Fibroblast of mammary gland (primary cell): ENCODE data around the gene AGPAT3.

Source experiments
- DNase-seq: peaks from one replicate; pipeline ENCODE4 v3.0.0-alpha.2; 2010; ENCODE audit warnings: low read depth
- H3K4me3 ChIP-seq: 2 replicates; pipeline ENCODE4 v1.5.1; 2011; ENCODE audit warnings: low read depth, mild to moderate bottlenecking, low read length, moderate library complexity; ENCODE audit not compliant: control insufficient read depth
- TF ChIP-seq, protein P1 (sequence below): conservative IDR thresholded peaks from 2 replicates; pipeline ENCODE4 v1.5.1; 2011; ENCODE audit warnings: low read depth, low read length, inconsistent platforms; ENCODE audit not compliant: control insufficient read depth, insufficient read depth

The AGPAT3 gene

DNA sequence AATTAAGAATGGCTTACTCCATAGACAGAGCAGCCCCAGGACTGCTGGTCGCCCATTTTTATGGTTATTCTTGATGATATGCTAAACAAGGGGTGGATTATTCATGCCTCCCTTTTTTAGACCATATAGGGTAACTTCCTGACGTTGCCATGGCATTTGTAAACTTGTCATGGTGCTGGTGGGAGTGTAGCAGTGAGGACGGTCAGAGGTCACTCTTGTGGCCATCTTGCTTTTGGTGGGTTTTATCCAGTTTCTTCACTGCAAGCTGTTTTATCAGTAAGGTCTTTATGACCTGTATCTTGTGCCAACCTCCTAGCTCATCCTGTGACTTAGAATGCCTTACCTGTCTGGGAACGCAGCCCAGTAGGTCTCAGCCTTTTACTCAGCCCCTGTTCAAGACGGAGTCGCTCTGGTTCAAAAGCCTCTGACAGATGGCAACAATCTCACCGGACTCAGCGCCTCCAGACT, 5.2 kb upstream of the AGPAT3 start:
- DNase-seq = no peak
- TF ChIP-seq, protein P1, sequence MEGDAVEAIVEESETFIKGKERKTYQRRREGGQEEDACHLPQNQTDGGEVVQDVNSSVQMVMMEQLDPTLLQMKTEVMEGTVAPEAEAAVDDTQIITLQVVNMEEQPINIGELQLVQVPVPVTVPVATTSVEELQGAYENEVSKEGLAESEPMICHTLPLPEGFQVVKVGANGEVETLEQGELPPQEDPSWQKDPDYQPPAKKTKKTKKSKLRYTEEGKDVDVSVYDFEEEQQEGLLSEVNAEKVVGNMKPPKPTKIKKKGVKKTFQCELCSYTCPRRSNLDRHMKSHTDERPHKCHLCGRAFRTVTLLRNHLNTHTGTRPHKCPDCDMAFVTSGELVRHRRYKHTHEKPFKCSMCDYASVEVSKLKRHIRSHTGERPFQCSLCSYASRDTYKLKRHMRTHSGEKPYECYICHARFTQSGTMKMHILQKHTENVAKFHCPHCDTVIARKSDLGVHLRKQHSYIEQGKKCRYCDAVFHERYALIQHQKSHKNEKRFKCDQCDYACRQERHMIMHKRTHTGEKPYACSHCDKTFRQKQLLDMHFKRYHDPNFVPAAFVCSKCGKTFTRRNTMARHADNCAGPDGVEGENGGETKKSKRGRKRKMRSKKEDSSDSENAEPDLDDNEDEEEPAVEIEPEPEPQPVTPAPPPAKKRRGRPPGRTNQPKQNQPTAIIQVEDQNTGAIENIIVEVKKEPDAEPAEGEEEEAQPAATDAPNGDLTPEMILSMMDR = no peak
- no peak overlapping the region for H3K4me3 ChIP-seq

DNA sequence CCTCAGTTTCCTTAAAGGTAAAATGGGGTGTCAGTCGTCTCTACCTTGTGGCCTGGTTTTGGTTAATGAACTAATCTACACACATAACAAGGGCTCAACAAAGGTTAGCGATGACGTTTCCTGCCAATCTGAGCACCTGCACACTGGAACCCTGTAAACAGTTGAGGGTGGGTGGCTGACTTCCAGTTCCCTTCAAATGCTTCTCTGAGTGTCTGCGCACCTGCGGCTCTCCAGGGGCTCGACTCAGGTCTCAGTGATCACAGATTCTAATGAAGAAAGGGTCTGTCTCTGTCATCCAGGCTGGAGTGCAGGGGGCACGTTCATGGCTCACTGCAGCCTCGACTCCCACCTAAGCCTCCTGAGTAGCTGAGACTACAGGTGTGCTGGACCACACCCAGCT, 3.3 kb upstream of the AGPAT3 start:
- H3K4me3 ChIP-seq = no peak overlapping the region
- TF ChIP-seq, protein P1 = no peak
- DNase-seq = no peak

DNA sequence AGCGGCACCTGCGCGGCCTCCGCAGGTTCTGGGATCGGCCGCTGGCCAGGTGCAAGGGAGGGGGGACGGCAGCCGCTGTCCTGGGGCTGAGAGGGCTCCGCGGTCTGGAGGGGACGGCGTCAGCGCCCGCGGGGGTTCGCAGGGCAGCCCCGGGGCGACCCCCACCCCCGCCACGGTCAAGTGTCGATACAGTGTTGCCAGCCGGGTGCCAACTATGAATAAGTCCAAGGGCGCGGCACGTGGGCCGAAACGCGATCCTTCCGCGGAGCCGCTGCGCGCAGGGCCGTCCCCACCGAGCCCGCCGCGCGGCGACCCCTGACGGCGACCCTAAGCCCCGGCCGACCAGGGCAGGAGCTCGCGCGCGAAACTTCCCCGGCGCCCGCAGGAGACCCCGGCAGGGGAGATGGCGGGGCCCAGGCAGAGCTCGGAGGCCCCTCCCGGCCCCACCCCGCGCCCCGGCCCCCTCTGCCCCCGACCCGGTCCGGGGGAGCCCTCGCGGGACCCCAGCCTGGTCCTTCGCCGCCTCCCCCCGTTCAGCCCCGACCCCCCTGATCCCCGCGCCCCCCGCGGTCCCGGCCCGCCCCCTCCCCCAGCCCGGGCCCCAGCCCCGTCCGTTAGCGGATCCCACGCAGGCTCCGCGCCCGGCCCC, 586 bp upstream of the AGPAT3 start:
- TF ChIP-seq, protein P1 = no peak
- peak; percentile 10 for DNase-seq
- H3K4me3 ChIP-seq = peak overlapping the region; percentile 34

DNA sequence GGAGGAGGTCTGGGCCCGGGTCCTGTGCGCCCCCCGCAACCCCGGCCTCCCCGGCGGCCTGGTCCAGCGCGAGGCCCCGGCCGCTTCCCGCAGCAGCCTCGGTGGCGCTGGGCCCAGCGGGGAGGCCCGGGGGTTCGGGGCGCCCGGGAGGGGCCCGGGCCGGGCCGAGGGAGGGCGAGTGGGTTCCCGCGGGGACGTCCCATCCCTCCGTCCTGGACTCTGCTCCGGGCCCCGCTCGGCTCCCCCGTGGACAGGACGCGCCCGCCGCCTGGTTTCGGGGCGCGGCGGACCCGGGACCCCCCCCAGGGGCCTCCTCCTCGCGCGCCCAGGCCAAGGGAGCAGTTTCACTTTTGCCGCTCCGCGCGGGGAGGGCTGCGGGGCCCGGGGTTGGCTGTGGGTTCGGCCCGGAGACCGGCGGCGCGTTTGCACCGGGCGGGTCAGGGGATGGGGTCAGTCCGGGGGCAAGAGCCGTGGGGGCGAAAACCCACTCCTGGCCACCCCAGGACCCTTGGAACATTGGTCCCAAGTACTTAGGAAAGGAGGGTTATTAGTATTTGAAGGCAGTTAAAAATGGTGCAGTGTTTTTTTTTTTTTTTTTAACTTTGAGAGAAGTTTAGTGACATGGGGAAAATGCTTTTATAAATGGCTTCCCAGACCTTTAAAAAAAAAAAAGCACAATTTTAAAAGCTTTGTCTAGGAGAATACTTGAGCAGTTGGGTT, 677 bp downstream of the AGPAT3 start:
- DNase-seq = peak; percentile 13
- peak overlapping the region; percentile 63 for H3K4me3 ChIP-seq
- TF ChIP-seq, protein P1 = no peak

DNA sequence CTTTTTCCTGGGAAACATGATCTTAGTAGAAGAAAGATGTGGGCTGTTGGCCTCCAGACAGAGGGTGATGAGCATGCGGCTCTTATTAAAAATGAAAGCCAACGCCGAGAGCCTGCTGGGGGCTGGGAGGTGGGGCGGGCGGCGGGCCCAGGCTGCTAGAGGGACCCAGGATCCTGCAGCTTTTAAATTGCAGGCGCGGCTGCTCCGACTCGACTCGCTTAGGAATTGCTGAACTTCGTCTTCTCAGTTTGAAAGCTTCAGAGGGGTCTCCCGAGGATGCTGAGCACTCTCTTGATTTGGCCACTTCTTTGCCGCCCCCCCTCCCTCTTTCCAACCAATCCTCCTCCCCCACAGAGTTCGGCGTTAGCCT, 1.2 kb downstream of the AGPAT3 start:
- peak; percentile 59 for DNase-seq
- TF ChIP-seq, protein P1 = no peak
- H3K4me3 ChIP-seq = peak overlapping the region; percentile 63

- TF ChIP-seq, protein P1 = no peak
- no peak for DNase-seq
- peak overlapping the region; percentile 63 for H3K4me3 ChIP-seq
These were observed 1.8 kb downstream of the AGPAT3 start for GRCh38 chr21:43866659-43867331.
